ENCODE measurements around the gene PBRM1. TPM values are rescaled to one million over a fixed set of nuclear protein-coding genes. Genes with fewer than 3 reads are reported as not detected.
A peak's percentile ranks its signal among the peaks of the same experiment; 100 is the strongest.
"Not testable (repeated sequence)": the region's sequence is repeated elsewhere in the genome, so short reads cannot be mapped to it uniquely, and the experiment has no call there.

PBRM1 gene
- polyA plus RNA-seq, 4 donors = 55.6 to 67.0 (median 64.2) TPM

DNA sequence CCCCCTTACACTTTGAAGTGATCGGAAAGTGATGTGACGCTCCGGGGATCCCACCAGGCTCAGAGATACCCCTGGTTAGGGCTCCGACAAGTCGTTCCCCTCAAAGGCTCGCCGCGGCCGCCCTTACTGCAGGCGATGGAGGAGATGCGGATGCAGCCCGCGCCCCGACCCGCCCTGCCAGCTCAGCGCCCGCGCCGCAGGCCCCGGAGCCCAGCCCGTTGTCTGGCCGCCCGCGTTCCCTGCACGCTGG is 19.6 kb upstream of the PBRM1 start:
- no peak for DNase-seq (ENCODE audit: low read depth in 4 of 4, low spot score in 3 of 4)

DNA sequence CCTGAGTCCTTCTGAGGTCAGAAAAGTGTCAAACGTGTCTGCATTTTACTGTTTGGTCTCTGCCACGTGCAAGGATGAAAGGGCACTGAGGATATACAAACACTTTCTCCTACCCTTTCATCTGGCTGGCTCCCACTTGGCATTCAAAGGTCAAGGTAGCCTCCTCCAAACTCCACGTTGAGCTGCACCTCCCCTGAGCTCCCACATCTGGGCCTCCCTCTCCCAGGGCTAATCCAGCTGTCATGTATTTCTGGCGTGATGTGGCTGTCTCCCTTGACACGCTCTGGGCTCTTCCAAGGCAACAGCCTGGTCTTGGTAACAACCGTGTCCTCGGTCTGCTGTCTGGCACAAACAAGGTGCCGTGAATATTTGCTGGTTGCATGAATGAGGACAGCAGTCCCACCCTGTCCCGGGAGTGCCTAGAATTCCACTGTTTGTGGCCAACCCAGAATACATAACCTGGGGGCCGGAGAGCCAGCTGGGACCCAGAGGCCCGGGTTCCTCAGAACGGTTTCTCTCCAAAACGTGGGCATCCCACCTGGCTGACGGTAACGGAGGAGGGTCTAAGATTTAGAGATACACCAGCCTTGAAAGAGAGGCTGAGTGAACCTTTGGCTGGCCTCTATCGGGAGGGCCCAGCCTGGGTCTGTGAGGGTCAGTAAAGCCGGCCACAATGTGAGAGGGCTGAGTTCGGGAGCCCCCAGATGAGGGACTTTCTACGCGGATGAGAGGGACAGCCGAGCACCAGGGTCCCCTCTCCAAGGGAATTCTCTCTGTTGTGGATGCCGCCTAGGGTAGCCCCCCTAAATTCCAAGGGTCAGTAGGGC is 19.1 kb upstream of the PBRM1 start:
- DNase-seq (ENCODE audit: low read depth in 4 of 4, low spot score in 3 of 4) = peak in 1 of 4 donors; percentile 8

- DNase-seq (ENCODE audit: low read depth in 4 of 4, low spot score in 3 of 4) = no peak
These were observed 17.6 kb upstream of the PBRM1 start for GRCh38 chr3:52703341-52703740.

GRCh38 chr3:52697632-52697965 is 11.9 kb upstream of the PBRM1 start:
- DNase-seq (ENCODE audit: low read depth in 4 of 4, low spot score in 3 of 4) = no peak

GRCh38 chr3:52696830-52697631 is 11.3 kb upstream of the PBRM1 start:
- no peak for DNase-seq (ENCODE audit: low read depth in 4 of 4, low spot score in 3 of 4)

DNA sequence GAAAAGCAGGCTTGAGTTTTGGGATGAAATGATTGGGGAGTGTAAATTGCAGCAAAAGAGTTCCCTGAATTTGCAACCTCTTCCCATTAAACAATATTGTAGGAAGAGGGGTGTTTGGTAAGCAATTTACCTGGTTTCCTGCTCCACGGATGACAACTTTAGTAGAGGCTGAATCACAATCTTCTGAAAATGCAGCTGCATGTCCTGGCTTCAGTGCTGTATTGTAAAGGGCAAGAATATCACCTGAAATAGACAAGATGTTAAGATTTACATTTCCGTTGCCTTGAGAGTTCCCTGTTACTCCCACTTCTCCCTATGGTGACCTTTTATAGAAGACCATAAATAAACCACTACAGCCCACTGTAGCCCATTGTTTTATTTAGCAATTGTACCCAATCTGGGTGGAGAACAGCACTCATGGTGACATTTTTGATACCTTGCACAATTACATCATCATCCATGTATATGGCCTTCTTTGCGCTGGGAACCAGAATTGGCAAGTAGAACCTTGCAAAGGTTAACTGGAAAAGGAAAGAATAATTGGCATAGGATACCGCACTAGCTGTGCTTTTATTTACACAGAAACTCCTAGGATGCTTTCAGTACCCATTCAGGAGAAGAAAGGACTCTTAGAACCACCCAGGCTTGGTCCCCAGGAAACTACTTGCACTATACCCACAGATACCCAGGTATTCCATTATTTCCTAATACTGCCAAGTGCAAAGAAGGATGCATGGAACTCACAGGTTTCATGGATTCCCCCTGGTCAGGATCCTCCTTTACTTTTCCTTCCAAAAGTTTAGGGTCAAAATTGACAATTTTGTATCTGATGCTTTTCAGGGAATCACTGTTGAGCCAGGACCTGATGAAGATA is 10.3 kb upstream of the PBRM1 start:
- no peak for DNase-seq (ENCODE audit: low read depth in 4 of 4, low spot score in 3 of 4)

GRCh38 chr3:52694528-52695189 is 8.9 kb upstream of the PBRM1 start:
- no peak for DNase-seq (ENCODE audit: low read depth in 4 of 4, low spot score in 3 of 4)

- no peak for DNase-seq (ENCODE audit: low read depth in 4 of 4, low spot score in 3 of 4)
These were observed 7.4 kb upstream of the PBRM1 start for GRCh38 chr3:52693071-52693470.

DNA sequence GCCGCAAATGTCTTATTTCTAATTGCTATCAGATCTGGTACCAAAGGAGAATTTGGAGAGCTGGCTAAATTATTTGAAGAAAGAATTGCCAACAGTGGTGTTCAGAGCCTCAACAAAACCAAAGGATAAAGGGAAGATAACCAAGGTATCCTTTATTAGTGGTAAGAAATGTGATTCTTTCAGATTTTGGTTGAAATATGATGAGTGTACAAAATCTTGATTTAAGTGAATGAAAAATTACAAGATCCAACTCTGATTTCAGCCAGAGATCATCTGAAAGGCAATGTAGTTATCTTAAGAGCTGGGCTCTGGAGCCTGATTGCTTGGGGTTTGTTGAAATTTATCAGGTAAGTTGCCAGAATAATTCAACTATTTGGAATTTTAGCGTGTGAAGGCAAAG is 4.8 kb upstream of the PBRM1 start:
- no peak for DNase-seq (ENCODE audit: low read depth in 4 of 4, low spot score in 3 of 4)

DNA sequence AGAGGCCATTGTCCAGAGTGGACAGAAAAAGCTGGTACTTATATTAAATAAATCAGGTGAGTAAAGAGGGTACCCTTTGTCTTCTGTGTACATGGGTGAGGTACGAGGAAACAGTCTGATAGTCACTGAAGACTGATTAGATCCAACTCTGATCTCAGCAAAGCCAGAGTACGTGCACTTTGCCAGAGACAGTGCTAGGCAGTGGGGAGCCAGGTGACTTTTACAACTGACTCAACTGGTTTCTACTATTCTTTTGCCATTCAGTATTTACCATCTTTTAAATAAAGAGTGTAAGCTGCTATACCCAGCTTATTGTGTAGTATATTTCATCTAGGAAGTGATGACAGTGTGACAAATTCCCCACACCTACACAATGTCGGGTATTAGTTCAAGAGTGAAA is 3.4 kb upstream of the PBRM1 start:
- DNase-seq (ENCODE audit: low read depth in 4 of 4, low spot score in 3 of 4) = no peak

GRCh38 chr3:52688266-52688665 is 2.6 kb upstream of the PBRM1 start:
- no peak for DNase-seq (ENCODE audit: low read depth in 4 of 4, low spot score in 3 of 4)

DNA sequence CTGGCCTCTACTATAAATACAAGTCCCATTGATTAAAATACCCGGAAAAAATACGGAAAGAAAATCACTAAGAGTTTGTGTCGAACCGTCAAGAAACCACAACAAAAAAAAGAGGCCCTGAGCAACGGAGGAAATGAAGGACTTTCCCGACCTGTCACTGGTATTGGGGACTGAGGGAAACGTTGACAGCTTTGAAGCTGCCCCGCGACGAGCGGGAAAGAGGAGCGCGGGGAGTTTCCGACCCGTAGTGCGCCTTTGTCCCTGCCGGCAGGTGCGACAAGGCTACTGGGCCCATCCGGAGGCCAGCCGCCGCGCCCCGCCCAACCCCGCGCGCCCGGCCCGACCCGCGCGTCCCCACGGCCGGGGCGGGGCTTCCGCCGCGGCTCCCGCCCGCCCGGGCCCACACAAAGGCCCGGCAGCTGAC is 416 bp downstream of the PBRM1 start:
- peak in 3 of 4 donors; percentile 43 to 51 (median 46) for DNase-seq (ENCODE audit: low read depth in 4 of 4, low spot score in 3 of 4)

DNA sequence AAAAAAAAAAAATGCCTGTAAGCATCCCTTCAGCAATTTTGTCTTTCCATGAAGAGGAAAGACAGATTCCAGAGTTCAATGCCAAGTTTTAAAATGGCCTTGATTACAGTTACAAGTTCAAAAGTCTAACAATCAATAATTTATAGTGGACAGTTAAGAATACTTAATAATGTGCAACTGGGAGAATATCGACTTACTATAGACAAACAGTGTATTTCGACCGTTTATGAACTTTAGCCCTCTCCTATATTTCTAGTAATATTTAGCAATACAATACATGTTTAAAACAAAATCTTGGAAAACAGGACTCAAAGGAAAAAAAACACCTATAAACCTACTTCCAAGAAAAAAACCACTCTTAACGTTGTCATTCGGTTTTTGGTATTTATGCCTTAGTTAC is 1.5 kb downstream of the PBRM1 start:
- DNase-seq (ENCODE audit: low read depth in 4 of 4, low spot score in 3 of 4) = no peak

DNA sequence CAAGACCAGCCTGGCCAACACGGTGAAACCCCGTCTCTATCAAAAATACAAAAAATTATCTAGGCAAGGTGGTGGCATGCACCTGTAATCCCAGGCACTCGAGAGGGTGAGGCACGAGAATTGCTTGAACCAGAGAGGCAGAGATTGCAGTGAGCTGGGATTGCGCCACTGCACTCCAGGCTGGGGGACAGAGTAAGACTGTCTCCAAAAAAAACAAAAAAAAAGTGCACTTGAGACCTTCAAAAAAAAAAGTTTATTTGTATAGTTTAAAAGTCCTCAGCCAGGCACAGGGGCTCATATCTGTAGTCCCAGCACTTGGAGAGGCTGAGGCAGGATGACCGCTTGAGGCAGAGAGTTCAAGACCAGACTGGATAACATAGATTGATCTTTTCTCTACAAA is 2.1 kb downstream of the PBRM1 start:
- no peak for DNase-seq (ENCODE audit: low read depth in 4 of 4, low spot score in 3 of 4)

- peak in 1 of 4 donors; percentile 20 for DNase-seq (ENCODE audit: low read depth in 4 of 4, low spot score in 3 of 4)
These were observed 3.7 kb downstream of the PBRM1 start for GRCh38 chr3:52682016-52682415.

DNA sequence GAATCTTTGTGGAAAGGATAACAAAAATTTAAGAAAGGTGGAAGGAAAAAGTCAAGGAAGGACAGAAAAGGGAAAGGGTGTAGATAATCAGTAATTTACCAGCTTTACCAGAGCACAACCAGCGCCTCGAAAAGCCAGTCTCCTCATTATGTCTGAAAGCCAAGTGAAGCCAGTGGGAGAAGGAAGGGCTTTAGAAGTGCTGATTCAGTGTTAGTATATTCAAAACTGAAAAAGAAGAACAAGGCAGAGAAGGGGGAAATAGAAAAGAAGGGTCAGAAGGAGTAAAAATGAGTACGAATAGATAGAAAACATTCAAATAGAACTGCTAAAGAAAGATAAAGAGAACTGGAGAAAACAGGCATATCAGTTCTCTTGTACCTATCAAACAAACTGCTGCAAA is 4.1 kb downstream of the PBRM1 start:
- DNase-seq (ENCODE audit: low read depth in 4 of 4, low spot score in 3 of 4) = no peak

DNA sequence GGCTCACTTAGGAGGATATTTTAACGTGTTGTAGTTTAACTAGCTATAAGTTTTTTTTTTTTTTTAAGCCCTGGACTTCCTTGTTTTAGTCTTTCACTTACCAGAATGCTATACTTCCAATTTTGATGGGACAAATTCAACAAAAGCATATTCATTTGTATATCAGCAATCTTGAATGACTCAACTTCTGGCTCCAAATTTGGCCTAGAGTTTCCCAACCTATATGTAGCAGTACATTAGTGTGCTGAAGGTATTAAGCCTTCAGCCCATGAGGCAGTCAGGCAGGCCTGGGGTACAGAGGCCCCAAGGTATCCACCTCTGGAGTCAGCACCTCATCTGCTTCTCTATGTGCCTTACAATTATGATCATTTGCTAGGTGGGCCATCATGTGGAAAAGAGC is 5.9 kb downstream of the PBRM1 start:
- DNase-seq (ENCODE audit: low read depth in 4 of 4, low spot score in 3 of 4) = no peak

DNA sequence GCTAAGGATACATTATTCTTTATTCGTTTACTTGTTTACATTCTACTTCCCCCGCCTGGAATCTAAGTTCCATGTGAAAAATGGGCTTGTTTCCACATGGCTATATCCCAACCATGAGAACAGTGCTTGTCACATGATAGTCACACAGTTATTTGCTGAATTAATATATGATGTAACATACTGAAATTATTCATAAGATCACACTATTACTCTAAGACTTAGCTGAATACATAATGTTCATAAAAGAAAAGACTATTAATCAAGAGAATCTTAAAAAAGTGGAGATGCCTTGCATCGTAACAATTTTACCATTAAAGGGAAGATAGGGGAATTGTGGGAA is 6.5 kb downstream of the PBRM1 start:
- DNase-seq (ENCODE audit: low read depth in 4 of 4, low spot score in 3 of 4) = no peak

GRCh38 chr3:52678265-52679198 is 7.2 kb downstream of the PBRM1 start:
- DNase-seq (ENCODE audit: low read depth in 4 of 4, low spot score in 3 of 4) = no peak

DNA sequence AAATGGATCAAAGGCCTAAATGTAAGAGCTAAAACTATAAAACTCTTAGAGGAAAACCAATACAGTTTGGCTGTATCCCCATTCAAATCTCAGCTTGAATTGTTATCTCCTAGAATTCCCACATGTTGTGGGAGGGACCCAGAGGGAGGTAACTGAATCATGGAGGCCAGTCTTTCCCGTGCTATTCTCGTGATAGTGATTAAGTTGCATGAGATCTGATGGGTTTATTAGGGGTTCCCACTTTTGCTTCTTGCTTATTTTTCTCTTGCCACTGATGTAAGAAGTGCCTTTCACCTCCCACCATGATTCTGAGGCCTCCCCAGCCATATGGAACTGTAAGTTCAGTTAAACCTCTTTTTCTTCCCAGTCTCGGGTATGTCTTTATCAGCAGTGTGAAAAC is 9.5 kb downstream of the PBRM1 start:
- DNase-seq (ENCODE audit: low read depth in 4 of 4, low spot score in 3 of 4) = not testable (repeated sequence)
